GM21786 (cell line): ENCODE data around the gene CAMKK1.
"Not testable (repeated sequence)": the region's sequence is repeated elsewhere in the genome, so short reads cannot be mapped to it uniquely, and the experiment has no call there.

ENCODE experiments used
- ATAC-seq: cut with Tn5 transposase; IDR thresholded peaks from one replicate; pipeline ENCODE4 v1.9.1; 2021; ENCODE audit not compliant: unreplicated experiment

Gene CAMKK1

DNA sequence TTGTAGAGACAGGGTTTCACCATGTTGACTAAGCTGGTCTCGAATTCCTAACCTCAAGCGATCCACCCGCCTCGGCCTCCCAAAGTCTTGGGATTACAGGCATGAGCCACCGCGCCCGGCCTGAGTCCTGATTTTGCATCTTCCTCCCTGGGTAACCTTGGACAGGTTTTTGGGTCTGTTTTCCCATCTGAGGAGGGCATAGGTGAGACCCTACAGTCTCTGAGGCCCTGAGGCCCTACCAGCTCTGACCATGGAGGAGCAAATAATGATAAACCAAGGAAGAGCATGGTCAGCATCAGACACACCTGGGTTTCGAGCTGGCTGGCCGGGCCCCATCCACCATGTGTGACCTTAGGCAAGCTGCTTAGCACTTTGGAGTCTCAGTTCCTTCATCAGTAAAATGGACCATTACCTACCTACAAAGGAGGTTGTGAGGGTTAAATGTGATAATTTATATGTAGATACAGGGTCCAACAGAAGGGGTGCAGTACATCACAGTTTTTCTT, 45.6 kb downstream of the CAMKK1 start:
- ATAC-seq, result no peak

DNA sequence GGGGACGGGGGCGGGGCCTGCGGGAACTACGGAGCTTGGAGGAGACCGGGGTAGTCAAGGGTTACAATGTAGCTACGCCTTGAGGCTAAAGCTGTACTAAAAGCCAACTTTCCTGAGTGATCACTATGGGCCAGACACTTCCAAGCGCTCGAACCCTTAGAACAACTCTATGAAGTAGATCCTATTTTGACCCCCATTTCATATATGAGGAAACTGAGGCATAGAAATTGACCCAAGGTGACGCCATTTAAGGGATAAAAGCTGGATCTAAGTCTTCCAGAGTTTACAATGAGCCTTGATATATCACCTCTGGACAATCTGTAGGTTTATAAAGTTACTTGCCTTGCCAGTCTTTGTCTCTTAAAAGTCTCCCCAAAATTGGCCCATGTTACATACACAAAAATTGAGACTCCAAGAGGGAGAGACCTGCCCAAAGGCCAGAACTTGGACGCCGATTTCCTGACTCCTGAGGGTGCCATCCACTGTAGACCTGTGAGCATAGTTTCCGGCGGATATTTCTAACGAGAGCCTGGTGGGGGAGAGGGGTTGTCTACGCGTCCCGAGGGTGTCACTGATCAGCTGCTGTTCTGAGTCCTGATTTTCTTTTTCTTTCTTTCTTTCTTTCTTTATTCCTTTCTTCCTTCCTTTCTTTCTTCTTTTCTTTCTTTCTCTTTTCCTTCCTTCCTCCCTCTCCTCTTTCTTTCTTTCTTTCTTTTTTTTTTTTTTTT, 46.3 kb downstream of the CAMKK1 start:
- no peak for ATAC-seq

DNA sequence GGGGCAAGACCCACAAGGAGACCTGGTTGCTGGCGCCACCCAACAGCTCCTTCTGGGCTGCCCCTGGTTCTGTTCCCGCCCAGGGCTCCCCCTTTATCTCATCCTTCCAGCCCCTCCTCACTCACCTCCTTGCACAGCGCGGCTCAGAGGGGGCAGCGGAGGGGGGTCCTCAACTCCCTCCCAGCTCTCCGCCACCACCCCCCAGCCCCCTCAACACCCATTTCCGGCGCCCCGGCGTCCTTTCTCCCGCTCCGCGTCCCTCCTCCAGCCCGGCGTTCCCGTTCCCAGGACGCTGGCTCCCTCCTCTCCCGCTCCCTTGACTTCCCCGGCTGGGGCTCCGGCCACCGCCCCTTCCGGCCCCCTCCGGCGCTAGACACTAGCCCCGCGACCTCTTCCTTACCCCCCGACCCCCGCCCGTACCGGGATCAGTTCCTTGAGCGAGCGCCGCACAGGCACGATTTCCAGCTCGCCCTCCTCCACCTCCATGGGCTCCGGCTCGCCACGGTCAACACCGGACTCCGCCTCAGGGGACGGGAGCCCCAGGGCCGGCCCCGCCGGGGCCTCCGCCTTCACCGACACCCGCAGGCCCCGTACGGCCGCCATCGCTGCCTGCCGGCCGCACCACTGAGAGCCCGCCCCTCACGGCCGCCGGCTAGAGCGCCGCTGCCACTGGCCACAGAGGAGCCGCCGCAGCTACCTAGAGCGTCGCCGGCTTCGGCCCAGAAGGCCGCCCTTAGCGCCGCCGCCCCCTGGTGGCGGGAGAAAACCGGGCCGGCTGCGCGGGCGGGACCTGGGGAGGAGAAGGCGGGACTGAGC, 47.0 kb downstream of the CAMKK1 start, which contains the start of gene NCBP3:
NCBP3 (minus strand) TSS at position 626 of the 816 bp plus-strand sequence; CDS start at position 603, 23 bp downstream.
- peak; percentile 92 for ATAC-seq

DNA sequence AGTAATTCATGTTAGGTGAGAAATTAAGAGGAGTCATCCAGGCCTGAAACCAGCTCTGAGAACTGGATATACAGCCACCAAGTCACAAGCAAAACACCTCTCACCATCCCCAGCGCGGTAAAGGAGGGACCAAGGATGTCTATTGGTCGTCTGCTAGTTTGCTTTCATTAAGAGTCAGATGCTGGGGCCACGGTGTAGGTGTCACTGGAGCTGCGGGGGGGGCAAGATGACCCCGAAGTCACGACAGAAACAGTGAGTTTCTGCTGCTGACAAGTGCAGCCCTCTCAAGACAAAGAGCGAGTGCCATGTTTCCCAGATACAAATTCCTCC, 47.6 kb downstream of the CAMKK1 start:
- ATAC-seq, result no peak

DNA sequence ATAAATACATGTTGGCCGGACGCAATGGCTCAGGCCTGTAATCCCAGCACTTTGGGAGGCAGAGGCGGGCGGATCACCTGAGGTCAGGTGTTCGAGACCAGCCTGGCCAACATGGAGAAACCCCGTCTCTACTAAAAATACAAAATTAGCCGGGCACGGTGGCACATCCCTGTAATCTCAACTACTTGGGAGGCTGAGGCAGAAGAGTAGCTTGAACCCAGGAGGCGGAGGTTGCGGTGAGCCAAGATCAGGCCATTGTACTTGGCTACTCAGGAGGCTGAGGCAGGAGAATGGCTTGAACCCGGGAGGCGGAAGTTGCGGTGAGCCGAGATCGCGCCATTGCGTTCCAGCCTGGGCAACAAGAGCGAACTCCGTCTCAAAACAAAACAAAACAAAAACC, 48.3 kb downstream of the CAMKK1 start:
- ATAC-seq, result not testable (repeated sequence)

DNA sequence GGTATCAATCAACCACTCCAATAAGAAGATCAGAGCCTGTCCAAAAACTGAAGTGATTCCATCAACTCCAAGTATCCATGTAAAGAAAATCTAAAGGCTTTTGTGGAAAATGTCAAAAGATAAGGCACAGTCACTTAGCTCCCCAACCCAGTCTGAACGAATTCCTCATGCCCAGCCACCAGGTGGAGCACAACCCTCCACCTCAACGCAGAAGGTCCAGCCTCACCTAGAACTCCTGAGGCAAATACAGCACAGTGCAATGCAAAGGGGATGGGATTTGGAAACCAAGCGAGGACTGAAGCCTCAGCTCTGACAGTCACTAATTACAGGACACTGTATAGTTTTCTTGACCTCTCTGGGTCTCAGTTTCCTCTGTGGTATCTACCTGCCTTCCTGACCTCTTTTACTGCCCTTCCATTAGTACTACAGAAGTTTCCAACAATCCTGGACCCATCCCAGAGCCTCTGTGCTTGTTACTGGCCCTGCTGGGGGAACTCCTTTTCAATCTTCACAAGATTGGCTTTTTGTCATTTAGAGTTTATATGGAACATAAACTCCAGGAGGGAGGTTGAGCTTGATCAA, 48.8 kb downstream of the CAMKK1 start:
- ATAC-seq, result no peak

DNA sequence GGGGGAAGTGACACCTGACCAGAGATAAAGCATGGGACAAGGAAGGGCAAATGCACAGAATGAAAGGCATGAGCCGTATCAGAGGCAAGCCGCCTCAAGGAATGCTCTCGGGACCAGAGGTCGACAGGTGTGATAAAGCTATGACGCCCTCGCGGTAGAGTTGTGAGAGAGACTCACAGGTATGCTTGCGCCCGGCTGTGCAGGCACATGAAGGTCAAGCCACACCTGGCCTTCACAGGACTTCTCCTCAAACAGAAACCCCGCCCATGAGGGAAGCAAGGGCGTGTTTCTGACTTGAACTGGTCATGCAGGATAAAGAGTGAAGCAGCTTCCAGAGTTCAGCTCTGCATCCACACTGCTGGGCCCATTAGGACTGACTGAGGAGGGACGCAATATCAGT, 54.6 kb downstream of the CAMKK1 start:
- no peak for ATAC-seq

DNA sequence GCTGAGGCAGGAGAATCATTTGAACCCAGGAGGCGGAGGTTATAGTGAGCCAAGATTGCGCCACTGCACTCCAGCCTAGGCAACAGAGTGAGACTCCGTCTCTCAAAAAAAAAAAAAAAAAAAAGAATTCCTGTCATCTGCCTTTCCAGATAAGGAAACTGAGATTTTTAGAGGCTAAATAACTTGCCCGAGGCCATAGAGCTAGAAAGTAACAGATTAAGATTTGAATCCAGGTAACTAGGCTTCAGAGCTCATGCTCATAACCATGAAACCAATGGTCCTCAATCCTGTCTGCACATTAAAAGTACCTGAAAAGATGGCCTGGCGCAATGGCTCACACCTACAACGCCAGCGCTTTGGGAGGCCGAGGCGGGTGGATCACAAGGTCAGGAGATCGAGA, 56.3 kb downstream of the CAMKK1 start:
- ATAC-seq, result no peak

DNA sequence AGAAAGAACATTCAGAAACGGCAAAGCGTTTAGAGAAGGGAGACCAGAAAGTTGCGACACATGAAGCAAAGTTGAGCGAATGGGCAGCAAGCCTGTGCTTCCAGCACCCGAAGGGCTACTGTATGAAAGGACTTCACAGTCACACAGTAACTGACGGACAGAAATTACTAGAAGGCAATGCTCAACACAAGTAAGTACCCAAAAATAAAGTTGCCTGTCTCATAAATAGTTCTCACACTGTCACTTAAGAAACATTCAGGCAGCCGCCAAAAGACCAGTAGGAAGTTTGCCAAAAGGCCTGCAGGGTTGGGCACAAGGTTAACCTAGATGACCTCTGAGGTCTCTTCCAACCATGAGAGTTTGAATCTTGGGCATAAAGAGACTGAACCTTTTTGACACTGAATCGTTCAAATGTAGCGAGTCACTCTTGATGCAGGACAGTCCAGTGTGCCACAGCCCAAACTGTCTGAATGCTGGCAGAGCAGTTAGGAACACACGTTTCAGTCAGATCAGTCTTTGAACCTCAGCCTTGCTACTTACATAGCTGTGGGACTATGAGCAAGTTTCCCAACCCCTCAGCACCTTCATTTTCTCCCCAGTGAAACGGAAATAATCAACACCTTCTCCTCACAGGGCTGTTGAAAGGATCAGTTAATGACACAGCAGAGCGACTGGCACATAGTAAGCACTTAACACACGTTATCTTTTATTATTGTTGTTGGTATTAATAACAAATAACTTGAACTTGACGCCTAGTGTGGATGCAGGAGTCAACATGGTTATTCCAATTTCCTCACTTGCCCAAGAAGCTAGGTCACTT, 57.2 kb downstream of the CAMKK1 start:
- ATAC-seq, result no peak

DNA sequence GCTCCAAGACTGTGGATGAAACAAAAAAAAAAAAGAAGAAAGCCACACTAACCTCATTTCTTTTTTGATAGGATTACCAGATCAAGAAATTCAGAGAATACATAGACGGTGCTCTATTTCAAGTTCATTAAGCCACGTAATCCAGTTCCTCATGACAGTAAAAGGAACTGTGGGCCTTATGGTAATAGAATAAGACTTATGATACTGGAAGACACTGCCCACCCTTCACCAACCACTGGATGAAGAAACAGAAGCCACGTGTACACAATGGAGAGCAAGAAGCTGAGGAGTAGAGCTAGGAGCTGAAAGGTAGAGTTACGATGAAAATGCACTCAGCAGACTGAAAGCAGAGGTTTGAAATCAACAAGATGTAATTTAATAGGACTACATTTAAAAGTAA, 58.0 kb downstream of the CAMKK1 start:
- no peak for ATAC-seq

DNA sequence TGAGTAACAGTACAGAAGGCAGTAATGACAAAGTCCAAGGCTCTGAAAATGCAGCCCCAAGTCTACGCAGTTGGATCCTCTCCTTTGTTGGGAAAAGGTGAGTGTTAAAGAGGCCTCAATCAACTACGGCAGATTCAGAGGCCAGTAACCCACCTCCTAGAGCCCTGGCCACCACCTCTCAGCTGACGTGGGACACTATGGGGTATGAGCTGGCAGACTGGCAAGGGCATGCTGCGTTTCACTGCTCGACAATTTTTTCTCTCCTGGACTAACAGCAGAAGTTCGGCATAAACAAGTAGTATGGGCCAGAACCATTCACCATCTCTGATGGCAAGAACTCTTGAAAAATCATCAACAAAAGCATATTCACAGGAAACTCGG, 64.0 kb downstream of the CAMKK1 start:
- ATAC-seq, result no peak

DNA sequence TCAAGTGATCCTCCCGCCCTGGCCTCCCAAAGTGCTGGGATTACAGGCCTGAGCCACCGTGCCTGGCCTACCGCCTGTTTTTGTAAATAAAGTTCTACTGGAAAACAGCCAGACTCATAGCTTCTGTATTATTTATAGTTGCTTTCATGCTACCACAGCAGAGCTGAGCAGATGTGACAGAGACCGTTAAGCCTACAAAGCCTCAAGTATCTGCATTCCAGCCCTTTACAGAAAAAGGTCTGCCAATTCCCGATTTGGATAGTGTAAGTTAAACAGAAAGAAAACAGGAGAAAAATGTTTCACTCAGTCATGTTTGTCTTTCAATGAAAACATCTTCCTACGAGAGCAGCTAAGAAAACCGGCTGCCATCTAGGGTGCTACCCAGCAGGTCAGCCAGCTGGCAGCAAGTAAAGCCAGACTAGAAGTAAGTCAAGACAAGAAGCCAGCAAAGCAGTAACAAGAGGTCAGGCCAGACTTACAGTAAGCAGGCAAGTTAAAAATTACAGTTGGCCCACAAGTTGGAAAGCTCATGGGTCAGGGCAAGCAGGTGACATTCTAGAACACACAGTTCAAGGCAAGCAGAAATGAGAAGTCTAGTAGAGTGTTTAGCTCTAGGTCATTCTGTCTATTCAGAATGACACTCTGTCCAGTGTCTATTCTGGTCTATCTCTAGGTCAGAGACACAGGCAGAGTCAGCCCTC, 64.6 kb downstream of the CAMKK1 start:
- ATAC-seq, result no peak

DNA sequence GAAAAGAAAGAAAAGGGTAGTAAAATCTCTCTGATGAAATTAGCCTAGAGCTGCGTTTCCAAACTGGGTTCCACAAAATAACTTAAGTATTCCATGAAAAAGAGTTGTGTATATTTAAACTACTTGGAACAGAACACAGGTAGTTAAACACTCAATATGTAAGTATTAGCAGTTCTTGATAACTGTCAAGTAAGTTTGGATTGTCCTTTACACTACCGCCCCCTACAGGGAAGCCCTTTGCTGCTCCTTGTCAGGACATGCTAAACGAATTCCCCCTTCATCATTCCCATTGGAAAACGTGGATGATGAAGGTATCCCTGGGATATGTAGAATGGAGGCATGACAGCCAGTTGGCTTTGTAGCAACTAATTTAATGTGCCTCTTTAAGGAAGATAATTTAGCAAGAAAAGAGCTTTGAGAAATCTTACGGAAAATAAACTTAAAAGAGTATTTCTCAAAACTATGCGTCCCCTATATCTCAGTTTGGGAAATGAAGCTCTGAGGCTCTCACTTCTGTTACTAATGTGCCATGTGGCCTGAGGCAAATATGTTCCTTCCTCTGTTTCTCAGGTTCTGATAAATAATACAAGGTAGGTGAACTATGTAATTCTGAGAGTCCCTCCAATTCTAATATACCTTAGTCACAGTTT, 65.6 kb downstream of the CAMKK1 start:
- no peak for ATAC-seq

DNA sequence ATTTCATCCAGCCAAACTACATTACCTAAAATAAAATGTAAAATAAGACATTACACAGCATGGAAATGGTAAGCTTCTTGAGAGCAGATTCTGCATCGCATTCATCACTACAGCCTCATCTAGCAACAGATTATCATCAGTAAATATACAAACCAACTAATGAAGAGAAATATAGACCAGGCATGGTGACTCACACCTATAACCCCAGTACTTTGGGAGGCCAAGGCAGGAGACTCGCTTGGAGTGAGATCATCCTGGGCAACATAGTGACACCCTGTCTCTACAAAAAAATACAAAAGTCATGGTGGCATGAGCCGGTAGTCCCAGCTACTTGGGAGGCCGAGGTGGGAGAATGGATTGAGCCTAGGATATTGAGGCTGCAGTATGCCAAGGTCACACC, 66.7 kb downstream of the CAMKK1 start:
- ATAC-seq, result no peak

DNA sequence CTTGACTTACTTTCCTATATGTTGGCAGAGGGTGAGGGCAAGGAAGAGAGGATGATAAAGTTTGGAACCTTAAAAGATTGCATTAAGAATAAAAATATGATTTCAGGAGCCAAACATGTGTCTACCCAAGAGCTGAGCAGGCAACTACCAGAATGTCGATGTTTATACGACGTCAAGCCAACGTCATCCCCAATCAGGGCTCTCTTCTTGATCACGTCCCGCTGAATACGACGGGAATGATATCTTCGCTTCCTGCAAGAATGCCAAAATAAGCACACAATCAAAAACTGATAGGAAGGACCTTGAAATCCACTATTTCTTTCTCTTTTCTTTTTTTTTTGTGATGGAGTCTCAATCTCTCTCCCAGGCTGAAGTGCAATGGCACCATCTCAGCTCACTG, 71.8 kb downstream of the CAMKK1 start:
- no peak for ATAC-seq

DNA sequence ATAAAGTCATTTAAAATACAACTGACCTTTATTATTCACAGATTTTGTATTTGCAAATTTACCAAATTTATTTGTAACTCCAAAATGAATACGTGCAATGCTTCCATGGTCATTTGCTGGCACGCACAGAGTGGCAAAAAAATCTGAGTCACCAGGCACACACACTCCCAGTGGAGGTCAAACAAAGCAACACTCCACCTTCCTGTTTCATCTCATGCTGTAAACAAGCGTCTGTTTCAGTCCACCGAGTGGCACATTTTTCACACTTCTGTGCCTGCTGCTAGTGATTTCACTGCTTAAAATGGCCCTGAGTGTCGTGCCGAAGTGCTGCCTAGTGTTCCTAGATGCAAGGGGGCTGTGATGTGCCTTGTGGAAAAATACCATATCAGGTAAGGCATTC, 74.1 kb downstream of the CAMKK1 start:
- ATAC-seq, result no peak

DNA sequence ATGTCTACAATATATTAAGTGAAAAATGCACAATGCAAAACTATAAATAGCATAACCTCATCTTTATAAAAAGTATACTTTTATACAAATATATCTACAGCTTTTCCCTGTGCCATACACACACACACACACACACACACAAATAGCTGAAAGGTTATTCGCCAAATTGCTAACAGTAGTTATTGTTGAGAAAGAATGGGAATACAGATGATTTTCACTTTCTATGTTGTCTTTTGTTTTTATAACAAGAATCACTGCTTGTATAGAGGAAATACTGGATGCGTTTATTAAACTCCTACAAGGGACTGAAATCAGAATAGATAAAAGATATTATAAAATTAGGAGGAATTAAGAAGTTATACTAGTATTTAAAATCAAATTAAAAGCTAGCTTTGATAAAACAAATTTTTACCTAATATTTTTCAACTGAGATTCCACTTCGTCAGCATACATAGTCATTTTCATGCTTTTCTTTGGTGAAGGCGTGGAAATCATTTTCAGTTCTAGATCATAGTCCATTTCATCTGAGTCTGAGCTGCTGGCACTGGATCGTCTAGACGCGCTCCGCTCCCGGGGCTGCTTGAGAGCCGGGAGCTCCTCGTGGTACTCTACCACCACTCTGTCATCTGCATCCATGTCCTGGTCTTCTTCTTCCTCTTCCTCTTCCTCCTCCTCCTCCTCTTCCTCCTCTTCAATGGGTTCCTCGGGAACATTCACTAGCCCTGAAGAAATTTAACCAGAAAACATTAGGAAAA, 74.8 kb downstream of the CAMKK1 start:
- ATAC-seq, result no peak

DNA sequence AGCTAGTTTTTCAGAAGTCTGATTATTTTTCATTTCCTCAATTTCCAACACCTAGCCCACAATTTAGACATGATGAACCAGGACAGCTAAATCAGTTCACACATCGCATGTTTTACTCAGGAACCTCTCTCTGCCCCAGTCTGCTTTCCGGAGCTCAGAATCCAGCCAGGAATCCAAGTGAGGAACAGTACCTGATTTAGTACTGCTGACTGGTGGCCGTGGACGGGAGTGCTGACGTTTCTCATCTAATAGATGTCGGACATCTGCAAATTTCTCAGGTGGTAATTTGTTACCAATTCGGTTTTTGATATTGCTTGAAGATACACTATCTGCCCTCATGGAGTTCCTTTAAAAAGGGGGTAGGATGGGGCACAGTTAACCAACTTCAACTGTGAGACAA, 76.9 kb downstream of the CAMKK1 start:
- ATAC-seq, result no peak

DNA sequence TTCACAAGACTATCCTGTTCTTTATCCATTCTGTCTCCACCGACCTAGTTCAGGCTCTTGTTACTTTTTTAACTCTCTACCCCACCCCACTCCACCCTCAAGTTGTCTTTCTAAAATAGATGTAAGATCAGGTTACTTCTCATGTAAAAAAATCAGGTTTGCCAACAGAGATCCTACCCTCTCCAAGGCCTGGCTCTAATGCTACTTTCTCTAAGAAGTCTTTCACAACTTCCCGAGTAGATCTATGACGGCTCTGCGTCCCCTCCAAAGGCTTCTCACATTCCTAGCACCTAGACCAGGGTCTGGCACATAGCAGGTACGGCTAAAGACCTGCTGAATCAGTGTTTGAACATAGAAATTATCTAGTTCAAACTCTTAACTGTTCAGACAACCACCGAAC, 77.7 kb downstream of the CAMKK1 start:
- ATAC-seq, result no peak
